HG03354 (cell line): ENCODE results near the gene KRTAP3-1.

Experiments used
- ATAC-seq: cut with Tn5 transposase; IDR thresholded peaks from one replicate; pipeline ENCODE4 v1.9.1; 2021; ENCODE audit warnings: mild to moderate bottlenecking; ENCODE audit not compliant: unreplicated experiment, poor library complexity, severe bottlenecking

Gene KRTAP3-1

GRCh38 chr17:40984226-40984625, 24.7 kb downstream of the KRTAP3-1 start, which contains the start of gene KRT40:
KRT40 (minus strand) TSS chr17:40984326; CDS start chr17:40984273, 53 bp downstream.
- ATAC-seq: no peak

- ATAC-seq: no peak
Observed at GRCh38 chr17:40981115-40981514, 27.8 kb downstream of the KRTAP3-1 start.

- ATAC-seq: no peak
Observed at GRCh38 chr17:40980596-40980995, 28.3 kb downstream of the KRTAP3-1 start.

- ATAC-seq: no peak
Observed at GRCh38 chr17:40980117-40980516, 28.8 kb downstream of the KRTAP3-1 start.

- no peak for ATAC-seq
Observed at GRCh38 chr17:40978575-40979151, 30.3 kb downstream of the KRTAP3-1 start.

GRCh38 chr17:40975516-40975915, 33.4 kb downstream of the KRTAP3-1 start:
- ATAC-seq: no peak

GRCh38 chr17:40974366-40974765, 34.6 kb downstream of the KRTAP3-1 start:
- ATAC-seq: no peak

- ATAC-seq: no peak
Observed at GRCh38 chr17:40967582-40967981, 41.3 kb downstream of the KRTAP3-1 start.

- no peak for ATAC-seq
Observed at GRCh38 chr17:40966848-40967247, 42.1 kb downstream of the KRTAP3-1 start, which contains the start of gene KRT39. KRT39 (minus strand) TSS chr17:40966948; CDS start chr17:40966856, 92 bp downstream.

- ATAC-seq: no peak
Observed at GRCh38 chr17:40963838-40964237, 45.1 kb downstream of the KRTAP3-1 start.

- no peak for ATAC-seq
Observed at GRCh38 chr17:40962059-40962561, 46.8 kb downstream of the KRTAP3-1 start.

- no peak for ATAC-seq
Observed at GRCh38 chr17:40961591-40961990, 47.3 kb downstream of the KRTAP3-1 start.

- ATAC-seq: no peak
Observed at GRCh38 chr17:40960144-40960543, 48.8 kb downstream of the KRTAP3-1 start.
